ENCODE measurements around the gene PATL1. TPM values are rescaled to one million over a fixed set of nuclear protein-coding genes. Genes with fewer than 3 reads are reported as not detected.
A peak's percentile ranks its signal among the peaks of the same experiment; 100 is the strongest.
"Not testable (repeated sequence)": the region's sequence is repeated elsewhere in the genome, so short reads cannot be mapped to it uniquely, and the experiment has no call there.

The PATL1 gene
- total RNA-seq, 1 experiment from 2014 or later, result 39.5 TPM

GRCh38 chr11:59673291-59673690, 4.5 kb upstream of the PATL1 start:
- no peak for DNase-seq (ENCODE audit: low read depth)

- no peak for DNase-seq (ENCODE audit: low read depth)
Observed at GRCh38 chr11:59671471-59671870, 2.6 kb upstream of the PATL1 start.

- peak; percentile 52 for DNase-seq (ENCODE audit: low read depth)
Observed at GRCh38 chr11:59669611-59670009, 773 bp upstream of the PATL1 start.

- peak; percentile 60 for DNase-seq (ENCODE audit: low read depth)
Observed at GRCh38 chr11:59668188-59668949, 468 bp downstream of the PATL1 start.

GRCh38 chr11:59667812-59668187, 1.0 kb downstream of the PATL1 start:
- DNase-seq (ENCODE audit: low read depth), result no peak

GRCh38 chr11:59666969-59667368, 1.9 kb downstream of the PATL1 start:
- peak; percentile 11 for DNase-seq (ENCODE audit: low read depth)

GRCh38 chr11:59660621-59661020, 8.2 kb downstream of the PATL1 start:
- DNase-seq (ENCODE audit: low read depth), result no peak

- no peak for DNase-seq (ENCODE audit: low read depth)
Observed at GRCh38 chr11:59659981-59660380, 8.9 kb downstream of the PATL1 start.

- DNase-seq (ENCODE audit: low read depth), result no peak
Observed at GRCh38 chr11:59658036-59658435, 10.8 kb downstream of the PATL1 start.

- DNase-seq (ENCODE audit: low read depth), result no peak
Observed at GRCh38 chr11:59654893-59655292, 13.9 kb downstream of the PATL1 start.

GRCh38 chr11:59647245-59647980, 21.4 kb downstream of the PATL1 start:
- DNase-seq (ENCODE audit: low read depth), result no peak

- DNase-seq (ENCODE audit: low read depth), result no peak
Observed at GRCh38 chr11:59644528-59644927, 24.3 kb downstream of the PATL1 start.

GRCh38 chr11:59643390-59643789, 25.4 kb downstream of the PATL1 start:
- DNase-seq (ENCODE audit: low read depth), result no peak

- DNase-seq (ENCODE audit: low read depth), result peak; percentile 7
Observed at GRCh38 chr11:59641156-59641555, 27.7 kb downstream of the PATL1 start.

GRCh38 chr11:59630493-59630892, 38.3 kb downstream of the PATL1 start:
- DNase-seq (ENCODE audit: low read depth), result no peak

- no peak for DNase-seq (ENCODE audit: low read depth)
Observed at GRCh38 chr11:59629996-59630395, 38.8 kb downstream of the PATL1 start.

GRCh38 chr11:59626969-59627368, 41.9 kb downstream of the PATL1 start:
- not testable (repeated sequence) for DNase-seq (ENCODE audit: low read depth)

- DNase-seq (ENCODE audit: low read depth), result no peak
Observed at GRCh38 chr11:59625703-59626102, 43.1 kb downstream of the PATL1 start.

GRCh38 chr11:59617876-59618275, 51.0 kb downstream of the PATL1 start:
- DNase-seq (ENCODE audit: low read depth), result no peak

- no peak for DNase-seq (ENCODE audit: low read depth)
Observed at GRCh38 chr11:59616396-59616982, 52.3 kb downstream of the PATL1 start.

GRCh38 chr11:59615637-59616395, 53.0 kb downstream of the PATL1 start, which contains the start of gene OSBP:
Gene OSBP (minus strand): TSS chr11:59615774. CDS start chr11:59615664, 110 bp downstream.
- peak; percentile 100 for DNase-seq (ENCODE audit: low read depth)

GRCh38 chr11:59615120-59615636, 53.7 kb downstream of the PATL1 start:
- DNase-seq (ENCODE audit: low read depth), result peak; percentile 13

Measured in RPMI7951 (cell line).